Stimulated activated CD4-positive, alpha-beta T cell treated with anti-CD3 and anti-CD28 coated beads, Interleukin-2, amount 100 ng/mL, for 4 hours (primary cell): ENCODE measurements around the gene LYZL6.

Source experiments
- DNase-seq: peaks from one replicate; pipeline ENCODE4 v3.0.0-alpha.2; 2020; ENCODE audit warnings: low read depth

LYZL6 gene, protein sequence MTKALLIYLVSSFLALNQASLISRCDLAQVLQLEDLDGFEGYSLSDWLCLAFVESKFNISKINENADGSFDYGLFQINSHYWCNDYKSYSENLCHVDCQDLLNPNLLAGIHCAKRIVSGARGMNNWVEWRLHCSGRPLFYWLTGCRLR

DNA sequence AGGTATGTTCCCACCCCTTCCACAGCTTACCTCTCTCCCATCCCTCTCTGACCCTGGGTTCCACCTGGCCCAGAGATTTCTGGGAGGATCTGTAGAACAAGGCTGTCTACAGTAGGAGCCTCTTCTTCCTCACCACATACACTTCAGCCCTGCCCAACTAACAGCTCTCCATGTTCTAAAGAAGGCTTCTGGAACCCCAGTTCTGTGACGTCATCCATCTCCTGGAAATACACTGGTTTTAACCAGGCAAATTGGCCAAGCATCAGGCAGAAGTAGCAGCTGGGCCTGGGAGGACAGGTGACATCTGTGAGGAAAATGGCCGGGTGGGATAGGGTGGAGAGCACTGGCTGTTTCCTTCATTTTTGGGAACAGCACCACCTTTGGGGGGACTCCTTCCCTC, at the start of gene LYZL6:
TSS of gene LYZL6 (minus strand) at position 177 of the 400 bp plus-strand sequence. CDS start 4,357 bp downstream, outside the sequence.
- no peak for DNase-seq

DNA sequence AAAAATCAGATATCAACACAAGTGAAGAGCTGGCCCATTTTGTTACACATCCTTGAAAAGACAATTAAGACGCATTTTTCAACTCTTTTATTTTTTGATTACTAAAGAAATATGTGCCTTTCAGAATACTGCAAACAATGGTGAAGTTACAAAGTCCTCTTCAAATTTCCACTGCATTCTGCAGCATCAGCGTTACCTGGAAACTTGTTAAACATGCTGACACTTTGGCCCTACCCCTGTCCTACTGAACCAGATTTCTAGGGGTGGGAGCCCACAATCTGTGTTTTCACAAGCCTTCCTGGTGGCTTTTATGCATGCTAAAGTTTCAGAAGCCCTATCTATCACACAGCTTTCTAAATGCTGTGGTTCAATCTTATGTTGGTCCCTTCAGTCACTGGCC, 47.6 kb upstream of the LYZL6 start:
- no peak for DNase-seq

DNA sequence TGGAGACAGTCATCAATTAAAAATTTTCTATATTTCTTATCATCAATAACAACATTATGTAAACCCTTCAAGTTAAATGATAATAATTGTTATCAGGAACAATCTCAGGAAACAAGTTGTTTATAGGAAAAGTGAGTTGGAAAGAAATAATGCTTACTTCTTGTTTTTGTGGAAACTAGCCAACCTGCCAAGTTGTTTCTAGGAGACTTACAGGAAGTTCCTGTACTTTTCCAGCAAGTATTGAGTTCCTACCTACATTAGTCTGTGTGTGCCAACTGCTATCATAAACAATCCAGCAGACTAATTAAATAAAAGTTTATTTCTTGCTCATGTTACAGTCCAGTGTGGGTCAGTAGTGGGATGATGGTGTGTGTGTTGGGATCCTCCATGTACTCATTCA, 44.7 kb upstream of the LYZL6 start:
- no peak for DNase-seq

DNA sequence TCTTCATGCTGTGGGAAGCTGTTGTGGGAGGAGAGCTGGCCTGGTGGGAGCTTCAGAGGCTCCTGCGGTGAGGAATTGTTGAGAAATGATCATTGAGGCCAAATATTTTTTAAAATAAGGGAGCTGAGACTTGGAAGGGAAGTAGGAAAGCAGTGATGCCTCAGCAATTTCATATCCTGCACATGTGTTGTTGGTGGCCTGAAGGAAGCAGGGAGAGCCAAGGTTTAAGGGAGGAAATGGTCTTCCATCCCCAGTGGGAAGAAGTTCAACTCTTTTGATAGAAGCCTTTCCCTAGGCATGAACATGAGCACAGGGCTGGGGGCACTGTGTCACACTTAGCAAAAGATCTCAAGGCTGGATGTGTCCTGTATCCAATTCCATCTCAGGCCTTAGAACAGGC, 43.1 kb upstream of the LYZL6 start, which contains the start of gene CCL14:
TSS of gene CCL14 (minus strand) at position 87 of the 400 bp plus-strand sequence. CDS start at position 7, 80 bp downstream.
- no peak for DNase-seq

DNA sequence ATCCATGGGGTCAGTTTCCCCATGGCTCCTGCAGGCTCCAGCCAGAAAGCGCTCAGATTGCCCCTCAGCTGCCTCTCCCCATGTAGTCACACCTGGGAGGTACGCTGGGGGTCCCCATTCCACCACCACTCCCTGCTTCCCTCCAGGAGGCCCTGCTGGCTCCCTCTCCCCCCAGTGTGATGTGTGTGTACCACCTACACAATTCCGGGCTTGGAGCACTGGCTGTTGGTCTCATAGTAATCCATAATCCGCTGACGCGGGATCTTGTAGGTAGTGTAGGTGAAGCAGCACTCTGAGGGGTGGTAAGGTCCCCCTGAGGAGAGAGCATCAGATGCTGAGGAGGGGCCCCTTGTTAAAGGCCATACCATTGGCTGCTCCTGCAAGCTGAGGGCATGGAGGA, 40.6 kb upstream of the LYZL6 start:
- DNase-seq: no peak

DNA sequence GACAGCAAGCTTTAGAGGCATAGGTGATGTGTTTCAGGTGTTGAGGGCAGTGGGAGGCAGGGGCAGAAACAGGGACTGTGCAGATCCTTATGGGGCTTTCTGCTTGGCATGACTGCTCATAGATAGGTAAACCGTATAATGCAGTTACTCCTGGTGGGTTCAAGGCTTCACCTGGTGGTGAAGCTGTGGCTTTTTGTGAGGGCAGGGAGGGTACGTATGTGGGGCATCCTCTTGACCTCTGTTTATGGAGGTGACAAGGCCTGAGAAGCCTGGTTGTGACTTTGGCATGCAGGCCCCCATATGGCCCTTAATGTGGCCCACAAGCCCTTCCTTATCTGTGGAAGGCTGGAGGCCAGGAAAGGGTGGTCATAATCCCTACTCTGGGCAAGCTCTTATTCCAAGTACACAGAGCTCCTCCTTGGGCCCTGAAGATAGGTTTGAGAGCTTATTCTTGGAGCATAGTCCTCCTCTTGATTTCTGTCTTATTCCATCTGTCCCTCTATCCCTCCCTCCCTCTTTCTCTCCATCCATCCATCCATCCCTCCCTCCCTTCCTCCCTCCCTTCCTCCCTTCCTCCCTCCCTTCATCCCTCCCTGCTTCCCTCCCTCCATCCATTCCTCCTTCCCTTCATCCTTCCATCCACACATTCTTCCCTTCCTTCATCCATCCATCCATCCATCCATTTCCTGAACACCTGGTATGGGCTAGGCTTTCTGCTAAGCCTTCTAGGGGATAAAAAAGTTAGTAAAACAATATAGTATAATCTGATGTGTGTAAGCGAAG, 39.1 kb upstream of the LYZL6 start:
- DNase-seq: no peak

DNA sequence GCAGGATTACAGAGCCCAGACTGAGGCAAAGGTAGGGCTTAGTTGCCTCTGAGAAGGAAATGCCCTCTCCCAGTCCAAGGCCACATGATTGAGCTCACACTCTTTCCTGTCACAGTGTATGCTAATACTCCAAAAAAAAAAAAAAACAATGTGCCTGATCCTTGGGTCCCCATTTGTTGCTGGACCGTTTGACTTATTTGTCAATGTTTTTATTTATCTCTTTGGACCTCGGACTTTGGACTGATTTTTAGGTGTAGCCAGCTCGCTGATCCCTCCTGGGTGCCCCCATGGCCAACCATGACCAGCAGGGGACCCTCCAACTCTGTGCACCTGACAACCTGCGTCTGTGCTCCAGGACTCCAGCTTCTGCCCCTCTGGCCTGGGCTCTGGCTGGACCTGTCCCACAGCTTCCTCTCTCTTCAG, 38.4 kb upstream of the LYZL6 start:
- DNase-seq: no peak

DNA sequence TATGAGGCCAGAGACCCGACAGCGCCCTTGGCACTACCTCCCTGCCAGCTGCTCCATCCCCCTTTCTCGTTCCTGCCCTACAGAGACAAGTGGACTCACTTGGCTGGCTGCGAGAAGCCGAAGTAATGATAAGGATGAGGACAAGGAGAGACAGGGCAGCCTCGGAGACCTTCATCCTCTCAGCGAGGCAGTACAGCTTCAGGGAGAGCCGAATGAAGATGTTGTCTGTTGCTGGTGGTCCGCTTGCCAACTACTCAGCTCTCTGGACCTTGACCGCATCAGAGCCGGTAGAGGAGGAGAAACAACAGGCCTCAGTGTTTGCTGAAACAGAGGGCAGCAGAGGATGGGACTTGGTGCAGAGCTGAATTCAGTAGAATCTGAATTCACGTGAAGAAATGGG, 37.7 kb upstream of the LYZL6 start, which contains the start of gene CCL16:
TSS of gene CCL16 (minus strand) at position 252 of the 400 bp plus-strand sequence. CDS start at position 175, 77 bp downstream.
- no peak for DNase-seq

DNA sequence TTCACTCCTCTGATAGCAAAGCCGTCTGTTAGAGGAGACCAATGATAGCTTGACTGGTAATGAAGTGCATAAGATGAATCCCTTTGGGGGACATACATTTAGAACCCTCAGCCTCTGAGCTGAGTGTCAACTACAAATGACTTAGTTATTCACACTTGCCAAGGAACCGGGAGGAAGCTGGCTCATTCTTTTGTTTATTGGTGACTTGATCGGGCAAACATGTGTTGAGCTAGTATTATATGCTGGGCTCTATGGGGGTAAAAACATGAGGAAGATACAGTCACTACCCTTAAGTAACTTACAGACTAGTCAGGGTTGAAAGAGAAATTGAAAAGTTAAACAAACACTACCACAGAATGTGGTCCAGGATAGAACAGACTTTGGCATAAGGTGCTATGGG, 34.8 kb upstream of the LYZL6 start:
- no peak for DNase-seq

DNA sequence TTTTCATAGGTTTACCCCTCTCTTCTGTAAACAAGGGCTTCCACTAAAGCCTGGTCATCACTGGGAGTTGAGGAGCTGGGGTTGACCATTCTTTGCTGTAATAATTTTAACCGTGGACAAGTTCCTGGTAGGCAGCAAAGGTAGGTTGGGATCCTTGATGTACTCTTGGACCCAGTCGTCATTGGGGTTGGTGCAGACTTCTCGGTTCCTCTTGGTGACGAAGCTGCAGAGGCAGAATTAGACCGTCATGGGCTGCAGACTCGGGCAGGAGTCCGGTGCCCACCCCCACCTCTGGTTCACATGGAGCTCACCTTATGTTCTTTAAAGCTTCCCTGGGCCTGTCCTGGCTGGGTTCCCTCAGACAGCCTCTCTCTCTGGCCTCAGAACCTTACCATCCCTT, 34.0 kb upstream of the LYZL6 start:
- DNase-seq: no peak

DNA sequence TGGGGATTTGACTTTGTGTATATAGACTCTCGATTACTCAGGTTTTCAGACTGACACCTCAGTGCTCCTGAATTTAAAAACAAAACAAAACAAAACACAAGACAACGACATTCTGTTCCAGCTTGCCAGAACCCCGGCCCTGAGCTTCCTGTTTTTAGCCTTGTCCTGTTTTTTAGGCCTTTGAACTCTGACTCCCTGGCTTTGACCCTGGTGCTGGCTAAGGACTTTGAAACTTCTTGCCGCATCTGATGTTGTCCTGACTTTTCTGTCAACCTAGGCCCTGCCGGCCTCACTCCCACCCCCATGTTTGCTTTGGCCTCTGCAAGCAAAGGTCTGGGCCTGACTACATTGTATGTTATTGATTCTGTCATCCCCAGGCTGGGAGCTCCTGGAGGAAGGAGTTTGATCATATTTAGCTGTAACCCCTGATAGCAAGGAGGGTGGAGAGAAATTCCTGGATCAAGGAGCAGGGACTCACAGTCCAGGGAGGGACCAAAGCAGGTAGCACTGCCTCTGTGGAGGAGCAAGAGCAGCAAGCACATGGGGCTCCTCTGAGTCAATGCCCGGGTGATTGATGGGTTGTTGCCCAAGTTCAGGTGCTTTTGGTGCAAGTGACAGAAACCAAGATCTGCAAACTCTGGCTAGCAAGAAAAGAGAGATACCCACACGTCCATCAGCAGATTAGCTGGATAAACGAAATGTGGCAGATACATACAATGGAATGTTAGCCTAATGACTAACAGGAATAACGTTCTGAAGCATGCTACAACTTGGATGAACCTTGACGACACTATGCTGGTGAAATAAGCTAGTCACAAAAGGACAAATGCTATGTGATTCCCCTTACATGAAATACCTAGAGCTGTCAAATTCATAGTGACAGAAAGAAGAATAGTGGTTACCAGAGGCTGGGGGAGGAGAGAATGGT, 30.1 kb upstream of the LYZL6 start:
- no peak for DNase-seq

DNA sequence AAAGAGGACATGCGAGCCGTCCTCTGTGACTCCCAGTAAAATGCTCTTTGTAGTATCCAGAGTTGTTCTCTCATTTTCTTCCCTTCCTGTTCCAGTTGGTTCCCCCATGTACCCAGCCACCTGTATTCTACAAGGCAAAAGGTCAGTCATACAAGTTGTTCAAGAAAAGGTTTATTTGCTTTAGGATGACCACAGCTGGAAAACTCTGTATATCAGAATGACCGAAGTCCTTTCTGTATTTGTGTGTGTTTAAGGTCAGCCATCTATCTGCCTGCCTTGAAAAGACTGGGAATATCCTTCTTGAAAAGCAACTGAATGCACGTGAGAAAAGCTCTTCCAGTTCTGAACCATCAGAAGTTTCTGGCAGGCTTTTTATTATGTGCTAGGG, 29.4 kb upstream of the LYZL6 start:
- DNase-seq: no peak

DNA sequence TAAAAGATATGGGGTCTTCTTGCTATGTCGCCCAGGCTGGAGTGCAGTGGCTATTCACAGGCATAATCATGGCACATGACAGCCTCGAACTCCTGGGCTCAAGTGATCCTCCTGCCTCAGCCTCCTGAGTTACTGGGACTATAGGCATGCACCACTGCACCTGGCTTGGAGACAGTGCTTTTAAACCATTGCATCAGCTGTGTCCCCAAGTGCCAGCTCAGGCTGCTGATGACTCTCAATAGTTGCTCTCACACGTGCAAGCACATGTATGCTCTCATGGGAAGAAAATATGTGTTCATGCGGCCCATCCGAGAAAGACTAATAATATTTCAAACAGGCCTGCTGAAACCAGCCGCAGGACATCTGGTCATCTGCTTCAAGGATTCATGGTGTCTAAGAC, 29.0 kb upstream of the LYZL6 start:
- DNase-seq: no peak

DNA sequence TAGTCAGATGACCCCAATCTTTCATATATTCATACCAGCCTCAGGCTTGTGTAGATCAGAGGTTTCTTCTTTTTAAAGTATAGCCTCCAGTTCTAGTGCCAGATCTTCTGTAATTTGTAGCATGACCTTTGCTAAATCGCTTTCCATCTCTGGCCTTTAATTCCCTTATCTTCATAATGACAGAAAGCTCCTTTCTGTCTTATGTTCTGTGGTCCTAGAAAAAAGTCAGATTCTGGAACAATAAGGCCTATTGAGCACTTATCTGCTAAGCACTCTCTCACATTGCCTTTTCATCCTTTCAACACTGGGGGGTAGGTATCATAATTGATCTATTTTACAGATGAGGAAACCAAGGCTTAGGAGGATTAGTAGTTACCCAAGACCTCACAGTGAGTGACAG, 28.6 kb upstream of the LYZL6 start:
- DNase-seq: no peak

DNA sequence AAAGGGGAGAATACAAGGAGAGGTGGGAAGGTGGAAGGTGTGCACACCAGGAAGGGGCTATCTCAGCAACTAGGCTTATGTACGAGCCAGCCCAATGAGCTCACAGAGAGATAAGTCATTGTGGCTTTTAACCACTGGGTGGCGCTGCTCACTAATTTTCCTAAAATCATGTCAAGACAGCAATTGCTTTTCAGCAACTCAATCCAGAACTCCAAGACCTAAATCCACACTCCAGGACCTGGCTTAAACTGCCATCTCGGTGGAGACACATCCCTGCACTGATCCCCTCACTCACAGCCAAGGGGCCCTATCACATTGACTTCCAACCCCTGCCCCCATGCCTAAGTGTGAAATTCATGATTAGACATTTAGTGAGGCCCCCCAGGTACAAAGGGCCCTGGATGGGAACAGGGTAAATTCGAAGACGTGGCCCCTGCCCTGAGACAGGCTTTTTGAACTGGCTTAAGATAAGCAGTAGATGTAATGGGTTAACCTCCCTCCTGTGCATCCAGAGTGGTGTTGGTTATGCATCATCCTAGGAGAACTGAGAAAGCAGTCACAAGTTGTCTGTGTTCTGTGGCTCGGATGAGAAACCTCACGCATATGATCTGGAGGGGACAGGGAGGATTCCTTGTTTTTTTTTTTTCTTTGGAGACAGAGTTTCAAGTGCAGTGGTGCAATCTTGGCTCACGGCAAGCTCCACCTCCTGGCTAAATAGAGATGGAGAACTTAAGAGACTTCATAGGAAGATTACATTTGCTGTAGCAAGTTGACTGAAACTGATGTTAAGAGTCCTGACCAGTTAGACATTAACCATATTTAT, 26.3 kb upstream of the LYZL6 start:
- peak; percentile 40 for DNase-seq

DNA sequence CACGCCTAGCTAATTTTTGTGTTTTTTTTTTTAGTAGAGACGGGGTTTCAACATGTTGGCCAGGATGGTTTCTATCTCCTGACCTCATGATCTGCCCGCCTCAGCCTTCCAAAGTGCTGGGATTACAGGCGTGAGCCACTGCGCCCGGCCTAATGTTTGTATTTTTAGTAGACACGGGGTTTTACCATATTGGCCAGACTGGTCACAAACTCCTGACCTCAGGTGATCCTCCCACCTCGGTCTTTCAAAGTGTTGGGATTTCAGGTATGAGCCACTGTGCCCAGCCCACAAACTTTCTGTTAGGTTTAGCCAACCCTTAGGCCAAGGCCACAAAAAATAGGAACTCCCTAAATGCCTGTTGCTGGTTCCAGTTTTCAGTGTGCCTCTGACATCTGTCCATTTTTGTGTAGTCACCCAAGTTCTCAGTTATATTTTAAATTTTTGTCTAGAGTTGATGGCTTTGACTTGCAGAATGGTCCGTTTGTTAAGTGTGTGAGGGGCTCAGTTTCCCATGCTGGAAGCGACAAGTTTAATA, 25.1 kb upstream of the LYZL6 start:
- no peak for DNase-seq

DNA sequence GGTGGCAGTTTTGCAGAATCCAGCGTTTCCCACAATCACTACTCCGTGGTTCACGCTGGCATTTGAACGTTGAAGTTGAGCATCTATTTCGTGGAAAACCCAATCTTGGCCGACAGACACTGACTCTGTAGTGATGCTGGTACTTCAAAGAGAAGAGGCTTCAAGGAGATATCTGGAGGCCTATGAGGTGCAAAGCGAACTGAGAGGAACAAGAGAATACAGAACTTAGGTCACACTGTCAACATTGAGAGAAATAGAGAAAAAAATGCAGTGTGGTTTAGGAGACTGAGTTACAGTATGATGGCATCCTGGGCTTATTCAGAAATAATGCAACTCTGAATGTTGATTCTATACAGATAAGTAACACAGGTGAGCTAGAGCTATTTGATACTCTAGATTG, 21.8 kb upstream of the LYZL6 start:
- DNase-seq: no peak

DNA sequence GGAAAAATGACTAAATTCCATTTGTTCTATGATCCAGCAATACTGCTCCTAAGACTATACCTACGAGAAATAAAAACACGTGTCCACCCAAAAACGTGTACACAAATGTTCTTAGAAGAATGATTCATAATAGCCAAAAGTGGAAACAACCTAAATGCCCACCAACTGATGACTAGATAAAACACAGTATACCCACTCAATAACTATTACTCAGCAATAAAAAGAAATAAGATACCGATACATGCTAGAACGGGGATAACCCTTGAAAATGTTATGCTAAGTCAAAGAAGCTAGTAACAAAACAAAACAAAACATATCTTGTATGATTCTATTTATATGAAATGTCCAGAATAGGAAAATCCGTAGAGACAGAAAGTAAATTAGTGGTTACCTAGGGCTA, 20.1 kb upstream of the LYZL6 start:
- DNase-seq: no peak

DNA sequence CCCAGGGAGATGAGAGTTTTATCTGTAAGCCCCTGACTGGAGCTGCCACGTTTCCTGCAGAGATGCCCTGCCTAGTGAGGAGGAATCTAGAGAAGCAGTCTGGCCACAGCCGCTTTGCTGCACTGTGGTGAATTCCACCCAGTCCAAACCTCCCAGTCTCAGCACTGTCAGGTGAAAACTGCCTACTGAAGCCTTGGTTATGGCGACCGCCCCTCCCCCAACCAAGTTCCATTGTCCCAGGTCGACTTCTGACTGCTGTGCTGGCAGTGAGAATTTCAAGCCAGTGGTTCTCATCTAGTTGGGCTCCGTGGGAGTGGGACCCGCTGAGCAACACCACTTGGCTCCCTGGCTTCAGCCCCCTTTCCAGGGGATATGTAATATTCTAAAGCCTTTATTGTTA, 10.2 kb upstream of the LYZL6 start:
- DNase-seq: no peak

DNA sequence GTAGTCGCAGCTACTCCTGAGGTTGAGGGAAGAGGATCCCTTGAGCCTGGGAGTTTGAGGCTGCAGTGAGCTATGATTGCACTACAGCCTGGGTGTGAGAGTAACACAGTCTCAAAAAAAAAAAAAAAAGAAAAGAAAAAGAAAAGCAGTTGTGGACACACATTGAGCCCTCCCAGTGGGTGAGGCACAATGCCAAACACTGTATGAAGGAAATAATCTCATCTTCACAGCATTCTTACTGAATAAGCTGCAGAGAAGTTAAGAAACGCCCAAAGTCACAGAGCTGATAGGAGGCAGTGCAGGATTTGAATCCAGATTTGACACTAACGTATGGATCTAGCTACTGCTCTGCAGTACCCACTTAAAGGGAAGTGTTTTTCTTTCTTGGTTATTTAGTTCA, 5.9 kb upstream of the LYZL6 start:
- no peak for DNase-seq

DNA sequence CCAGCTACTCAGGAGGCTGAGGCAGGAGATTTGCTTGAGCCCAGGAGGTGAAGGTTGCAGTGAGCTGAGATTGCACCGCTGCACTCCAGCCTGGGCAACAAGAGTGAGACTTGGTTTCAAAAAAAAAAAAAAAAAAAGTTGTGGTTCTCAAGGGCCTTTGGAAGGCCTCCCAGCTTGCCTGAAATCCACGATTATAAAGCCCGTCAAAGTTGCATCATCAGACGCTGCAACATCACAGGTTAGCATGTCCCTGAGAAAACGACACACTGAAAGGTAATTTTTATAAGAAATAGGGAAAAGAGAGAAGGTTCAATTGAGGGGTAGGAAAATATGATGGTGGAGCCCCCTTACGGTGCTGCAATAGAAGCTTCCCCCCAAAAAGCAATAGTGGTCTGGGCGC, 4.6 kb upstream of the LYZL6 start:
- no peak for DNase-seq
